NCI-H524 treated with DMSO at 0.1 percent for 48 hours (cell line): ENCODE results near the gene BST2.
"Not testable (repeated sequence)": the region's sequence is repeated elsewhere in the genome, so short reads cannot be mapped to it uniquely, and the experiment has no call there.

Experiments used
- DNase-seq: peaks from one replicate; lab custom pipeline; 2025; lab: John Stamatoyannopoulos, UW

BST2 gene

DNA sequence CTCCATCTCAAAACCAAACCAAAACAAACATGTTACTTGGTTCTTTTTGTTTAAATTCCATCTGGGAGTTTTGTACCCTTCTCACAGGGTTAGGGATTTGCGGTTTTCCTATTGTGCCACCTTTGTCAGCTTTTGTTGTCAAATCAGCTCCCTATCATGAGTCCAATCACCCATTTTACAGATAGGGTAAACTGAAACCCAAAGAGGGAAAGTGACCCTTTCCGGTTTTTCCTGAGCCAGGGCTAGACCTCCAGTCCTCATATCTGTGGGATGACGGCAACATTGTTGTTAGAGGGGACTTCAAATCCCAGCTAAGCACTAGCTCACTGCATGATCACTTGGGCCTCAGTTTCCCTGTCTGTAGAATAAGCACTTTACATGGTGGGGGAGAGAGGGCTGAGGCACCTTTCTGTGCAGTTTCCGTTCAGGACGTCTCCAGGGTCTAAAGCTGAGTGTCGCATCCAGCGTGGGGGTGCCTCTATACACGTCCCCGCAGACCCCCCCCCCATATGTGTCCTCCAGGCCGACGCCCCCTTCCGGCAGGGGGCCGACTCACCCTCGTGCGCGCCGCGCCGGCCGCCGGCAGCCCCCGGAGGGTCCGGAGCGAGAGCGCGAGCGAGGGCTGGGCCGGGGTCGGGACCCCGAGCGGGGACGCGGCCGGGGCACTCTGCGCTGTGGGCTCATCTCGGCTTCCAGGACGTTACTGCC, 15.3 kb downstream of the BST2 start:
- no peak for DNase-seq

DNA sequence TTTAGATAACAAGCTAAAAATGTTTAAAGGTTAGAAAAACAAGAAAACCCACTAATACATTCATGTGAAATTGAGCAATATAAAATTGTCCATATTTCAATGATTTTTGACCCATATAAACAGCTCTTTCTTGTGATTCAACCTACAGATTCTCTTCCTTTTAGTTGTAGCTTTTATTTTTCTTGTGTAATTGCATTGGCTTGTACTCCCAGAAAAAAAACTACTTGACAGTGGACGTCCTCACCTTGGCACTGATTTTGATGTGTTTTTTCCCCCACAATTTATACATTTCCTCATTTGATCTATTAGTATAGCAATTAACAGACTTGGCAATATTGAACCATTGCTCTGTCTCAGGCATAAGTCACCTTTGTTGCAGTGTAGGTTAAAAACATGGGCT, 16.1 kb downstream of the BST2 start:
- DNase-seq = no peak

DNA sequence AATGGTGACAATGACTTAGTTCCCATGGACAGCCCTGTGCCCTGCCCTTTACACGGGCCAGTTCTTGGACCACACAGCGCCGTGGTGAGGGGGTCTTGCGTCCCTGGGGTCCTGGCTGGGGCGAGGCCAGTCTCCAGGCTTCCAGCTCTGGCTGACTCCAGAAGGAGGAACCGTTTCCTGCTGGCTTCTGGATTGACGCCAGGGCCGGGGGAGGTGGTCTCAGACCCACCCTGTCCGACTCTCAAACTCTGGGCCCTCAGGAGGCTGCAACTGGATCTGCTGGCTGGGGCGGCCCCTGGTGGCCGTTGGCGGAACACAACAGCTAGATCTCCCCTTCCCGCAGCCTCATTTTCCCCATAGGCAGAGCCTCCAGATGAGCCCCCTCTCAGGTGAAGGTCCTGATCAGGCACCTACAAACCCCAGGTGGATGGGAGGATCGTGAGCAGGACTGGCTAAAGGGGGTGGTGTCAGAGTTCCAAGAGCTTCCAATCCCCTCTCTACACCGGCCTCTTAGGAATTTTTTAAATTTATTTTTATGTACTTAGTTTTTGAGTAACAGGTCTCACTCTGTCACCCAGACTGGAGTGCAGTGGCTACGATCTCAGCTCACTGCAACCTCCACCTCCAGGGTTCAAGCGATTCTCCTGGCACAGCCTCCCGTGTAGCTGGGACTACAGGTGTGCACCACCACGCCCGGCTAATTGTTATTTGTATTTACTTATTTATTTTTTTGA, 19.4 kb downstream of the BST2 start:
- no peak for DNase-seq

DNA sequence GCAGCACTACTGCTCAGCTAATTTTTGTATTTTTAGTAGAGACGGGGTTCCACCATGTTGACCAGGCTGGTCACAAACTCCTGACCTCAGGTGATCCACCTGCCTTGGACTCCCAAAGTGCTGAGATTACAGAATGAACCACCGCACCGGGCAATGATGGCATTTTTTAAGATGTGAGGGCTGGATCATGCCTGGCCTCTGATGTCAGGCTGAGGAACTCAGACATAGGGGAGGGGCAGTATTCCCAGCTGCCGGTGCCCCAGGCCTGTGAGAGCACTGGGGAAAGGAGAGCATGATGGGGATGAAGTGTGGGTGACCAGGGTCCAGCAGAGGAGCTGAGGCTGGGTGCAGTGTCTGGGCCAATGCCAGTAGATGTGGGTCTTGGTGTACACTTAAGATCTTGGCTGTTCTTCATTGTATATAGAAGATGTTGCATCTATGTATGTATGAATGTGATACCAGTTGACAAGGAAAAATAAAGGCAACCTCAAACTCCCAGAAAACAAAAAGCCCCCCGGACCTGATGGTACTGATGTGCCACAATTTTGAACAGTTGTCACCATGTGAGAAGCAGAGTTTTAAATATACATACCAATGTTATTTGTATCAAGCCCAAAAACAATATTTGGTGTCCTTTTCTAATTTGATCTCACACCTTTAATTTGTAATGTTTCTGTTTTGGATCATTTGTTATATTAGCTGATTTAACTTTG, 24.8 kb downstream of the BST2 start:
- no peak for DNase-seq

DNA sequence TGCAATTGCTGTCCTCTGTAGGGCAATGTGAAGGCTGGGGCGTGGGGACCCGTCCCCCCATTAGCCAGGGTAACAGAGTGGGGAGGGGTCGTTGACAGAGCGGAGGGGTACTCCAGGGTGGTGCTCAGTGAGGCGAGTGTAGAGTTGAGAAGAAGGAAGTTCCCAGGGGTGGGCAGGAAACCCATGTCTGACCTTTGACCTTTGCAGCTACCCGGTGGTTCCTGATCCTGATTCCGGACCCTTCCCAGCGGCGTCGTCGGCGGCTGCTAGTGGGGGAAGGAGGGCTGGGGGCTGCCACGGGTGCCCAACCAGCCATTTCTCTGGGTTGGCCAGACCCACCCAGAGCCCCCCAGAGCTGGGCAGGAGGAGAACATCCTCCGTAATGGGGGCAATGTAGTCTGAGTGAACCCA, 26.2 kb downstream of the BST2 start:
- no peak for DNase-seq

DNA sequence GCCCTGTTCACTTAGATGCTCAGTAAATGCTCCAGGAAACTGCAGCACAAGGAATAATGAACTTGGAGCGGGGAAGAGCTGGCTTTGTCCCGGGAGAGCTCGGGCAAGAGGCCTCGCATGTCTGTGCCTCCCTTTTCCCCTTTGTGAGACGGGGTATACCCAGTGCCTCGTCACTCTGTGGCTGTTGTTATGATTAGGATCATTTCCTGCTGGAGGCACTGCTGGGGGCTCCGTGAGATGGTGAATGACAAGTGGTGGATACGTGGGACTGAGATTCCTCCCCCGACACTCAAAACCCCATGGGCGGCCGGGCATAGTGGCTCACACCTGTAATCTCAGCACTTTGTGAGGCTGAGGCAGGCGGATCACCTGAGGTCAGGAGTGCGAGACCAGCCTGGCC, 27.2 kb downstream of the BST2 start:
- no peak for DNase-seq

DNA sequence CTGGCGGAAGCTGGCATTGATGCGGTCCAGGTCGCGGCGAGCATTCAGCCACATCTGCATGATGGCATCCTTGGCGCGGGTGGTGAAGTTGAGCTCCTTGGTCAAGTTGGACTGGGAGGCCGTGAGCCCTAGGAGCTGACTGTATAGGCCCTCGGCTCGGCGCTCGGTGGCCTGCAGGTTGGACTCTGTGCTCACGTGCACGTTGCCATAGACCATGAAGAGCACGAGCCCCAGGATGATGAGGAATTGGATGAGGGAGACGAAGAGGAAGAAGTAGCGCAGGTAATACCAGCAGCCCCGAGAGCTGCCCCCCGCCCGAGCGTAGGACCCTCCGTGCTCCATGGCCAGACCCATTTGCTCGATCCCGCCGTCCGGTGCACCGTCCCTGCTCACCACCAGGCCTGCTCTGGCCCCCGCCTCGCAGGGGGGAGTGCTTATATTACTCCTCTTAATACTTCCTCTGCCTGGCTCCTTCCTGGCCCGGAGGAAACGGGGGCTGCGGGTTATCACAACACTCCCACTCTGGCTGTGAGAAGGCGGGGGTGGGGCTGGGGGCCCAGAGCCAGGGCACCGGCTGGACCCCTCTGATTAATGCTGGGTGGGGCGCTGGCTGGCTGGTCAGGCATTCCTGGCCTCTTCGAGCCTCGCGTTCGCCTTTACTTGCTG, 28.4 kb downstream of the BST2 start, which contains the start of gene PLVAP:
PLVAP (minus strand) TSS at position 408 of the 666 bp plus-strand sequence; CDS start at position 354, 54 bp downstream.
- DNase-seq = no peak

DNA sequence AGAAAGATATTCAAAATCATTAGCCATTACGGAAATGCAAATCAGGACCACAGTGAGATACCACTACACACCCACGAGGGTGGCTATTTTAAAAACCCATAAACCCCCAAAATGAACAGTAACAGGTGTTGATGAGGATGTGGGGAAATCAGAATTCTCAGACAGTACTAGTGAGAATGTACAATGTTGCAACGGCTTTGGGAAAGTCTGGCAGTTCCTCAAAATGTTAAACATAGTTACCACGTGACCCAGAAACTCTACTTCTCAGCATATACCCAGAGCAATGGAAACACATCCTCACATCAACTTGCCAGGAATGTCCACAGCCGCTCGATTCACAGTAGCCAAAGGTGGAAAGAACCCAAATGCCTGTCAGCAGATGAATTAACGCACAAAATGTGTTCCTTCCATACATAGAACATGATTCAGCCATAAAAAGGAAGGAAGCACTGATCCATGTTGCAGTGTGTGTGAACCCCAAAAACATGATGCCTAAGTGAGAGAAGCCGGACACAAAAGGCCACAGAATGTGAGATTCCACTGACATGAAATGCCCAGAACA, 35.3 kb downstream of the BST2 start:
- DNase-seq = no peak

DNA sequence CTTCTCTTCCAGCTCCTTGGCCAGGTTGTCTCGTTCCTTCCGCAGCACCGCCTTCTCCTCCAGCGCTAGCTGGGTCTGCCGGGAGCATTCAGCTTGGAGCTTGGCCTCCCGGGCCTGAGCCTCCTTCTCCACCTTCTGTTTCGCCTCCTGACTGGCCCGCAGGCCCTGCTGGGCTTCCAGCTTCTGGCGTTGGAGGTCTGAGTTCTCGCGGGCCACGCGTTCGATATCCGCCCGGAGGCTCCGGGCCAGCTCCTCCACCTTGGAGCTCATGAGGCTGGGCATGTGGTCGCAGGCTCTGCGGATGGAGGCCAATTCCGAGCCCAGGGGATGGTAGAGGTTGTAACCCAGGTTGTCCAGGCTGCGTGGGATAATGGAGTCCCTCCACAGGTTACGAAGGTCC, 40.1 kb downstream of the BST2 start:
- no peak for DNase-seq

DNA sequence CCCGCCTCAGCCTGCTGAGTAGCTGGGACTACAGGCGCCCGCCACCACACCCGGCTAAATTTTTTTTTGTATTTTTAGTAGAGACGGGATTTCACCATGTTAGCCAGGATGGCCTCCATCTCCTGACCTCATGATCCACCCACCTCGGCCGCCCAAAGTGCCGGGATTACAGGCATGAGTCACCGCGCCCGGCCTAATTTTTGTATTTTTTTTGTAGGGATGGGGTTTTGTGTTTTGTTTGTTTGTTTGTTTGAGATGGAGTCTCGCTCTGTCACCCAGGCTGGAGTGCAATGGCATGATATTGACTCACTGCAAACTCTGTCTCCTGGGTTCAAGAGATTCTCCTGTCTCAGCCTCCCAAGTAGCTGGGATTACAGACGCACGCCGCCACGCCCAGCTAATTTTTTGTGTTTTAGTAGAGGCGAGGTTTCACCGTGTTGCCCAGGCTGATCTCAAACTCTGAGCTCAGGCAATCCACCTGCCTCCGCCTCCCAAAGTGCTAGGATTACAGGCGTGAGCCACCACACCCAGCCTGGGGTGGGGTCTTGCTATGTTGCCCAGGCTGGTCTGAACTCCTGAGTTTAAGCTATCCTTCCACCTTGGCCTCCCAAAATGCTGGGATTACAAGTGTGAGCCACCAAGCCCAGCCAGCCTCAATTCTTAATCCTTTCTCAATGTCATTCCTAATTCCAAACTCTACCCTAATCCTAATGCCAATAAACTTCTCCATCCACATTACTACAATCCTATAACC, 41.4 kb downstream of the BST2 start:
- not testable (repeated sequence) for DNase-seq

DNA sequence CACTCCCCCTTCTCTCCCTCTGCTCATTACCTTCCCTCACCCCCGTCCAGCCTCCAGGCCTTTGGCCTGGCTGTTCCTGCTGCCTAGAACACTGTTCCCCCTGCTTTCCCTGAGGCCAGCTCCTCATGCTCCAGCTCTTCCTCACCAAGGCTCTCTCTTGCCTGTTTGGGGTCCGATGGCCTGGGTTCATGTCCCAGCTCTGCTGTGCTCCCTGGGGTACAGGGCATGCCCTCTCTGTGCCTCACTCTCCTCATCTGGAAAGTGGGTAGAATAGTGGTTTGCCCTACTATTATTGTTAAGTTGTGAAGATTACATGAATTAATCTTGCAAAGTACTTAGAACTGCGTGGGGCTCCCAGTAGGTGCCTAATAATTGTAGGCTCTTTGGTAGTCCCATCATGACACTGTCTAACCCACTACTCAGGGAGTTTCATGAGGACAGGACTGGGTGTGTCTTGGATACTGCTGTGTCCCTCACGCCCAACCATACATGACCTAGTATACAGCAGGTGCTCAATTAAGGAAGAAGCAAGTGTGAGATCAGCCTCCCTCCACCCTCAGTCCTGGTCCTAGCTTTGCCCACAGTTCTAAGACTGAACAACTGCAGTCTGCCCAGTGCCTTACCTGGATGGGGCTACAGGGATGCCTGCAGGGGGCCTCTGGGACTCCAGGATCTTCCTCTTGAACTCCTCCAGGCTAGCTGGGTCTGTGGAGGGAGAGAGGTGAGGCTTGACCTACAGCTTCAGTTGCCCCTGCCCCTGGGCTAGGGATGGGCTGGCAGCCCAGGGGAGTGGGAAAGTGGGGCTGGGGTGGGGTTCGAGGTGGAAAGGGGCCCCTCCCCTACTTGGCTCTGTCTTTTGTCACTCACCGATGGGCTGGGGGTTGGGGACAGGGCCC, 45.3 kb downstream of the BST2 start:
- no peak for DNase-seq

DNA sequence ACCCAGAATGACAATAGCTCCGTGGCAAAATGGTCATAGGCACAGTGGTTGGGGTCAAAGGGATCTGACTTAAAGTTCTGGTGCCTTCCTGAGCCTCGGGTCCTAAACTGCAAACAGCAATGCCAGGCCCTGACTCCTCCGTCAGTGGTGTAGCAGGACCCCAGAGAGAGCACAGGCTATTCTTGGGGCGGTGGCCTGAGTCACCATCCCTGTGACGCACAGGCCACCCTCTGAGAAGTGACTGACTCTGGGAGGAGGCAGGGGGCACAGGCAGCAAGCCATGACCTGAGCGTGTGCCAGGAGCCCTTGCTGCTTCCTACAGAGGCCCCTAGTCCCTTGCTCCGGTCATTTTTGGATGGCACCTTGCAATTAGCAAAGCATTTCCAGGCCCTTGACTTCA, 47.0 kb downstream of the BST2 start:
- no peak for DNase-seq

DNA sequence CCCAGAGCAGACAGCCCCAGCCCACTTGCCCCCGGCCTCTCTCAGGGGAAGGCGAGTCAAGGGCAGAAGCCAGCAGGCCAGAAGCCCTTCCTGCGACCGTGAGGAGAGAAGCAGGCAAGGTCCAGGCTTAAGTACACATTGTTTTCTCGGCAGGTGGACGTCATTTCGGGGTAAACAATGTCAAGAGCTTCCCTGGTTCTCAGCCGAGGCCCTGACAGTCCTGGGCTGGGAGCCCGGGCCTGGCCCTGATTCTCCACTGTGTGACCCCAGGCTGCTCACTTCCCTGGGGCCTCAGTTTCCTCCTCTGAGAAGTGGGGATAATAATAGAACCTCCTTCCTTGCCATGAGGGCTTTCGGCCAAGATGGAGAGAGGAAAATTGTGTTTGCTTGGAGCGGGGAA, 47.7 kb downstream of the BST2 start:
- no peak for DNase-seq

DNA sequence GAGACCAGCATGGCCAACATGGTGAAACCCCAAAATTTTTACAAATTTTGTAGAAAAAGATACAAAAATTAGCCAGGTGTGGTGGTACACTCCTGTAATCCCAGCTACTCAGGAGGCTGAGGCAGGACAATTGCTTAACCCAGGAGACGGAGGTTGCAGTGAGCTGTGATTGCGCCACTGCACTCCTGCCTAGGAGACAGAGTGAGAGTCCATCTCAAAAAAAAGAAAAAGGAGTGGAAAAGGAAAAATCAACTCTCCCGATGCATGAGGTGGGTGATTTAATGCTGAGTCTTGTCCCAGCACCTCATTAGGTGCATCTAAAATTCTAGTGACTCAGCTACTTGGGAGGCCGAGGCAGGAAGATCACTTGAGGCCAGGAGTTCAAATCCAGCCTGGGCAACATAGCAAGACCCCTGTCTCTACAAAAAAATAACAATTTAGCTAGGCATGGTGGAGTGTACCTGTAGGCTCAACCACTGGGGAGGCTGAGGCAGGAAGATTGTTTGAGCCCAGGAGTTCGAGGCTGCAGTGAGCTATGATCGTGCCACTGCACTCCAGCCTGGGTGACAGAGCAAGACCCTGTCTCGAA, 48.3 kb downstream of the BST2 start:
- DNase-seq = no peak

DNA sequence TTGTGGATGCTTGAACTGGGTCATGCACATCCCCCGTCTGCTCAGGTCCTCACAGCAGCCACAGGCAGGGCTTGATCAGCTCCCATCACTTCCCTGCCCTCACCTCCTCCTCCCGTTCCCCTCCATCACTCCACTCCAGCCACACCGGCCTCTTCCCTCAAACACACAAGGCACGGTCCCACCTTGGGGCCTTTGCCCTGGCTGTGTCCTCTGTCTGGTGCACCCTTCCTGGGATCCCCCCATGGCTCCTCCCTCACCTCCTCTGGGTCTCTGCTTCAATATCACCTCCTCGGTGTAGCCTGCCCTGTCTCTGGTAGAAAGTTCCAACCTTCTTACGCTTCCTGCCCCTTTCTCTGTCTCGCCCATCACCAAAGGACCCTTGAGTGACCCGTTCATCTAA, 52.0 kb downstream of the BST2 start:
- no peak for DNase-seq
